Smooth muscle cell of bladder (primary cell): ENCODE measurements around the gene PPP4R2. TPM values are rescaled to one million over a fixed set of nuclear protein-coding genes. Genes with fewer than 3 reads are reported as not detected.

Experiments used
- total RNA-seq: library from RNA; depleted of rRNA; stranded (reverse); fragments of >200 nt; gene quantifications from 2 replicates; pipeline ENCODE4 v1.2.3, GENCODE V29; 2014

Gene PPP4R2, protein sequence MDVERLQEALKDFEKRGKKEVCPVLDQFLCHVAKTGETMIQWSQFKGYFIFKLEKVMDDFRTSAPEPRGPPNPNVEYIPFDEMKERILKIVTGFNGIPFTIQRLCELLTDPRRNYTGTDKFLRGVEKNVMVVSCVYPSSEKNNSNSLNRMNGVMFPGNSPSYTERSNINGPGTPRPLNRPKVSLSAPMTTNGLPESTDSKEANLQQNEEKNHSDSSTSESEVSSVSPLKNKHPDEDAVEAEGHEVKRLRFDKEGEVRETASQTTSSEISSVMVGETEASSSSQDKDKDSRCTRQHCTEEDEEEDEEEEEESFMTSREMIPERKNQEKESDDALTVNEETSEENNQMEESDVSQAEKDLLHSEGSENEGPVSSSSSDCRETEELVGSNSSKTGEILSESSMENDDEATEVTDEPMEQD
- 79.2 and 87.5 TPM in 2 replicates for total RNA-seq

DNA sequence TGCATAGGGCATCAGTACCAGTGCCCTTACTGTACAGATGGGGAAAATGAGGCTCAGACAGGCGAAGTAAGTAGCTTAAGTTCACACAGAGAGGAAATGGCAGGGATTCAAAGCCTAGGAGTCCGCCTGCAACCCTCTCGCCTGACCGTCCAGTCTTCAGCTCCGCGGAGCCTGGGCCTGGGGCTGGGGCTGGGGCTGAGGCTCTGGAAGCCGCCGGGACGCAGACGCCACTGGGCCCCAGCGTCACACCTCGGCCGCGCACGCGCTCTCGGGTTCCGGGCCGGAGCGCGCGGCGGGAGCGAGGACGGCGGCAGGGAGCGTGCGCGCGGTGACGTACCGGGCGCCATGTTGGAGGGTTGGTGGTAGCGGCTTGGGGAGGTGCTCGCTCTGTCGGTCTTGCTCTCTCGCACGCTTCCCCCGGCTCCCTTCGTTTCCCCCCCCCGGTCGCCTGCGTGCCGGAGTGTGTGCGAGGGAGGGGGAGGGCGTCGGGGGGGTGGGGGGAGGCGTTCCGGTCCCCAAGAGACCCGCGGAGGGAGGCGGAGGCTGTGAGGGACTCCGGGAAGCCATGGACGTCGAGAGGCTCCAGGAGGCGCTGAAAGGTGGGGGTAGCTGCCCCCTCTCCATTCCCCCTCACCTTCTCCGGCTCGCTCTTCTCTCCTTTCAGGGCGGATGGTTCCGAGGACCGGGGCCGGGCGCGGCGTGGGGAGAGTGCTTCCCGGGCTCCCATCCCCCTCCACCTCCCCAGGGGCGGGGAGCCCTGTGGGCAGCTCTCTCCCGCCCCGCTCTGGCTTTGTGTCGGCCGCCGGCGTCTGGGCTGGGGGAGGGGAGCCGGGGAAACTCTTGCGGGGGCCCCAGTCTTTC, at the start of gene PPP4R2:
PPP4R2 (plus strand) TSS at position 339 of the 861 bp plus-strand sequence; CDS start at position 566, 227 bp downstream.

DNA sequence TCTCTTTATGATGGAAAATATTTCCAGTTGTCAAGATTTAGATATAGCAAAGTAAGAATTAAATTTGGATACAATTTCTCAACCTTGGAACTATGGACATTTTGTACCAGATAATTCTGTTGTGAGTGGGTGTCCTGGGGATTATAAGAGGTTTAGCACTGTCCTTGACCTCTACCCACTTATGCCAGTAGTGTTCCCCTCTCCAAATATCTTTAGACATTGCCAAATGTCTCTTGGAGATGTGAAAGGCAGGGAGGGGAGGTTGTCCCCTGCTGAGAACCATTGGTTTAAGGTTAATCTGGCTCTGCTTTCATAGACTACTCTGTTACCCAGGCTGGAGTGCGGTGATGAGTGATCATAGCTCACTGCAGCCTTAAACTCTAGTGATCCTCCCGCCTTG, 64.8 kb downstream of the PPP4R2 start, which contains the start of gene EBLN2:
EBLN2 (plus strand) TSS at position 244 of the 400 bp plus-strand sequence. CDS start 423 bp downstream, outside the sequence.

Other genes with a start within 250 kb of the PPP4R2 start
- 14.5 and 19.1 TPM in 2 replicates for gene SHQ1, start 148.4 kb upstream of the PPP4R2 start, total RNA-seq
- 34.8 and 36.1 TPM in 2 replicates for gene GXYLT2, start 108.8 kb upstream of the PPP4R2 start, total RNA-seq
- gene EBLN2, start 64.8 kb downstream of the PPP4R2 start, total RNA-seq = 4.3 and 4.6 TPM in 2 replicates